T-helper 2 cell treated with Interferon-gamma antibody and Interleukin-4, amounts not matched to agents 5 μg/mL and 100 μg/mL, for 36 hours (primary cell): ENCODE results near the gene PHC2.

Experiments
- DNase-seq: peaks from one replicate; pipeline ENCODE4 v3.0.0; 2021; ENCODE audit warnings: low spot score
- H3K27ac Mint-ChIP-seq: one replicate; pipeline ENCODE4 v1.8.0; 2021; ENCODE audit warnings: mild to moderate bottlenecking, mixed read lengths
- H3K27me3 Mint-ChIP-seq: one replicate; pipeline ENCODE4 v1.8.0; 2021; ENCODE audit warnings: low read depth, mixed read lengths
- H3K36me3 Mint-ChIP-seq: one replicate; pipeline ENCODE4 v1.8.0; 2021; ENCODE audit warnings: low read depth, mixed read lengths
- H3K4me1 Mint-ChIP-seq: one replicate; pipeline ENCODE4 v1.8.0; 2021; ENCODE audit warnings: low read depth, mixed read lengths
- H3K4me3 Mint-ChIP-seq: one replicate; pipeline ENCODE4 v1.8.0; 2022; ENCODE audit warnings: mild to moderate bottlenecking, moderate library complexity, mixed read lengths
- H3K9me3 Mint-ChIP-seq: one replicate; pipeline ENCODE4 v1.8.0; 2021; ENCODE audit warnings: mixed read lengths

Gene PHC2

DNA sequence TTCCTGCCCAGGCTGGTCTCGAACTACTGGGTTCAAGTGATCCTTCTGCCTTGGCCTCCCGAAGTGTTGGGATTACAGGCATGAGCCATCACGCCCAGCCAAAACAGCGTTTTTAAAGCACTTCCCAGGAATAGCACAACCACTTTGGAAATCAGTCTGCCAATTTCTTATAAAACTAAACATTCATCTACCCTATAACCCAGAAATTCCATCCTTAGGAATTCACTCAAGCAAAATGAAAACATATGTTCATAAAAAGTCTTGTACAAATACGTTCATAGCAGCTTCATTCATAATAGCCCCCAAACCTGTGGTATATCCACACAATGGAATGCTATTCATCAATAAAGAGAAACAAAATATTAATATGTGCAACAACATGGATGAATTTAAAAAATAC is 36.1 kb downstream of the PHC2 start:
- Mint-ChIP-seq H3K36me3 (no peaks in the 10 kb centered on the region), H3K27ac (no peak overlapping the region), H3K4me1 (peaks cover 10% of the 10 kb centered on the region), H3K4me3 (no peak overlapping the region), H3K27me3 (peaks cover 38% of the 10 kb centered on the region), H3K9me3 (no peaks in the 10 kb centered on the region)
- DNase-seq, result no peak

DNA sequence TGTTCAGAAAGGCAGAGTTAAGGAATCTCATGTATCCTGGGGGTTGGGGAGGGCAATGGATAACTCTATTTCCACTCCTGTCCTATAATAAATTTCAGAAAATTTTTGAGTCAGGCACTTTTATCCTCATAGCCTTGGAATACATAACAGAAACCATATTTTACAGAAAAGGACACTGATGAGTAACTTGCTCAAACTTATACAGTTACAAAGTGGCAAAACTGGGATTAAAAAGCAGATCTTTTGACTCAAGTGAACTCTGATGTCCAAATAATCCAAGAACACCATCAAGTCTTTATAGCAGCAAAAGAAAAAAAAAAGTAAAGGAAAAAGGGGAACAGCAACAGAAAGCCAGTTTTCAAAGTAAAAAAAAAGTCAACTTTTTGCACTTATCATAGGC is 36.9 kb downstream of the PHC2 start:
- Mint-ChIP-seq H3K4me1 (peaks cover 10% of the 10 kb centered on the region), H3K36me3 (no peaks in the 10 kb centered on the region), H3K27ac (no peak overlapping the region), H3K9me3 (no peaks in the 10 kb centered on the region), H3K4me3 (no peak overlapping the region), H3K27me3 (peaks cover 32% of the 10 kb centered on the region)
- no peak for DNase-seq

DNA sequence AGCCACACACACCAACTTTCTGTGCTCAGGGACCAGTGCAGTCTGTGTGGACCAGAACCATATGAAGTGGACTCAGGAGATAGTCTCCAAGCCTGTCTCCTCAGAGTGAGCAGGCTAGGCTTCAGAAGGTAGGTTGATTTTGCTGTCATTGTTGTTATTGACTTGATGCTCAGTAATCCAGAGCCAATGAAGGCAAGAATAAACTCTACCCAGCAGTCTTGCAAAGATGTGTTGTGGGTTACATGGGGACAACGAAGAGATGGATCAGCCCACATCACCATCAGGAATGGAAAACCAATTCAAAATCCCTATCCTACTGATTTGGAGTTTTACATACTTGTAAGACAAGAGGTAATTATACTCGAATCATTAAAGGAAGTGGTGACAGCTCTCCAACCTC is 37.4 kb downstream of the PHC2 start:
- Mint-ChIP-seq H3K9me3 (no peaks in the 10 kb centered on the region), H3K4me3 (no peak overlapping the region), H3K27ac (no peak overlapping the region), H3K4me1 (peaks cover 10% of the 10 kb centered on the region), H3K36me3 (no peaks in the 10 kb centered on the region), H3K27me3 (peaks cover 28% of the 10 kb centered on the region)
- DNase-seq, result no peak

DNA sequence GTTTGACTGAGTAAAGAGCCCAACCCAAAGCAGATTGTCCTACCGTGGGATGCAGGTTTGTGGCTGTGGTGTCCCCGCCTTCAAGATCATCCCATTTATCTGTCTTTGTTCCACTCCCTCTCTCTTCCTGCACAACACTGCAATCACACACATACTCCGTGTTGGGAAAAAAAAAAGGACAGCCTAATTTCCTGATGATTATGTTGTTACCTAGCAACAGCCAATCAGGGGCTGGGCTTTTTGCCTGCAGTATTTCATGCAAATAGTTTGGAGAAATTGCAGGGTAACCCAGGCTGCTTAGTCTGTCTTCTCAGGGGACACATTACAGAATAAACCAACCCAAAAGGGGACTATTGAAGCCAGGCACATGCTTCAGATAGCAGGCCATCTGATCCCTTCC is 38.3 kb downstream of the PHC2 start:
- Mint-ChIP-seq H3K4me1 (peaks cover 7% of the 10 kb centered on the region), H3K9me3 (no peaks in the 10 kb centered on the region), H3K27me3 (peaks cover 25% of the 10 kb centered on the region), H3K36me3 (no peaks in the 10 kb centered on the region), H3K4me3 (no peak overlapping the region), H3K27ac (no peak overlapping the region)
- no peak for DNase-seq

DNA sequence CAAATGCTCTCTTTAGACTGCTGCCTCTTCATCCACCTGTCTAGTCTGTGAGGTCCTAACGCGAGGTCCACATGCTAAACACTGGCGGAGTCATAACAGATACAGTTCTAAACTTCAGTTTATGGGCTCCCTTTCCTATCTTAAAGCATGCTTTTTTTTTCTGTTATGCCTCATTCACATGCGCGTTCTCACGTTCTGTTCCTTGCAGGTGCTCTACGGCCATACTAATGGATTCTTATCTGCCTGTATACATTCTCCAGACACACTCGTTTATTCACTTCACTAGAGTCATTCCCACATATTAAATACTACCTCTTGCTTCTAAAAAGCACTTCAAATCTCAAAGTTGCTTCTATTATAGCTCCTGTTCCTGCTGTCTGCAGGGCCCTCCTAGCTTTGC is 38.7 kb downstream of the PHC2 start:
- no peak for DNase-seq
- peaks cover 7% of the 10 kb centered on the region for H3K4me1 Mint-ChIP-seq
- no peaks in the 10 kb centered on the region for H3K9me3 Mint-ChIP-seq
- H3K27me3 Mint-ChIP-seq, result peaks cover 25% of the 10 kb centered on the region
- H3K4me3 Mint-ChIP-seq, result no peak overlapping the region
- H3K27ac Mint-ChIP-seq, result no peak overlapping the region
- no peaks in the 10 kb centered on the region for H3K36me3 Mint-ChIP-seq

DNA sequence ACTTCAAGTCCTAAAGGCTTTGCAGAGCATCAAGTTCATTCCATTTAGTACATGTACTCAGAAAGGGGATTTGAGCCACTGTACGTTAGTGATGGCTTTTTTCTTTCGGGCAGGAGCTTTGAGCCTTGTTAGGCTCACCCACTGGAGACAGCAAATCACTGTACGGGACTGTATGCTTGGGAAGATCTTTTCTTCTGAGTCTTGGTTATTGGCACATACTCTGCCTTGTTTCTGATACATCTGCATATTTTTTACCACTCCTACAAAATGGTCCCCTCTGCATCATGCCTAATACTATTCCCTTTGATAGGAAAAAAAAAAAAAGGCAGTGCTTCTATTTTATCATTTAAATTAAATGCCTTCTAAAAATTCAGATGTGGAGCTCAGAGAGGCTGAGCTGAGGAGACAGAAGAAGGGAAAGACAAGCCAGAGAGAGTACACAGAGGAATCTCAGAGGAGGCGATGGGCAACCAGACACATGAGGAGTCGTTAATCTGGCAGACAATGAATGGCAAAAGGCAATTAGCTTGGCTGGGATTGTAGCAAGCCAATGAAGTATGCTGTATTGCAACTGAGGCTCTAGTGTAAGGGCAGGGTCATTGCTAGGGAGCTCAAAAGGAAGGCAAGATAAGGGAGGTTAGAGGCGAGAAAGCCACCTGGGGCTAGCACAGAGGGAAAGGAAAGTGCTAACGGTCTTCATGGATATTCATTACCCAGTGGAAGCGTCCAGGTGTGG is 39.4 kb downstream of the PHC2 start:
- no peaks in the 10 kb centered on the region for H3K9me3 Mint-ChIP-seq
- H3K36me3 Mint-ChIP-seq, result no peaks in the 10 kb centered on the region
- H3K27me3 Mint-ChIP-seq, result peaks cover 25% of the 10 kb centered on the region
- H3K27ac Mint-ChIP-seq, result no peak overlapping the region
- DNase-seq, result no peak
- H3K4me3 Mint-ChIP-seq, result no peak overlapping the region
- H3K4me1 Mint-ChIP-seq, result peaks cover 1% of the 10 kb centered on the region

DNA sequence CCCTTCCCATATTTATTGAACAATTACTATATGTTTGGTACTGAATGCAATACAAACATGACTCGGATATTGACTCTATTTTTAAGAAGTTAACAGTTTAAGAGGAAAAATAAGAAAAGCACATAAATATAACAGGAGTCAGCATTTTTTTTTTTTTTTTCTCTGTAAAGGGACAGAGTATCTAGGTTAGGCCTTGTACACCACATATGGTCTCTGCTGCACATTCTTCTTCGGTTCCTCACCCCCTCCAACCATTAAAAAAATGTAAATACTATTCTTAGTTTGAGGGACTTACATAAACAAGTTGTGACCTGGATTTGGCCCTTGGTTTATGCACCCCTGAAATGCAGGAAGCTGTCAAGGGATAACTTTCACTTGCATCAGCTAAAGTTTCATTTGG is 40.4 kb downstream of the PHC2 start:
- no peak overlapping the region for H3K4me3 Mint-ChIP-seq
- H3K4me1 Mint-ChIP-seq, result no peaks in the 10 kb centered on the region
- no peak for DNase-seq
- H3K27me3 Mint-ChIP-seq, result peaks cover 25% of the 10 kb centered on the region
- no peaks in the 10 kb centered on the region for H3K36me3 Mint-ChIP-seq
- no peaks in the 10 kb centered on the region for H3K9me3 Mint-ChIP-seq
- no peak overlapping the region for H3K27ac Mint-ChIP-seq

DNA sequence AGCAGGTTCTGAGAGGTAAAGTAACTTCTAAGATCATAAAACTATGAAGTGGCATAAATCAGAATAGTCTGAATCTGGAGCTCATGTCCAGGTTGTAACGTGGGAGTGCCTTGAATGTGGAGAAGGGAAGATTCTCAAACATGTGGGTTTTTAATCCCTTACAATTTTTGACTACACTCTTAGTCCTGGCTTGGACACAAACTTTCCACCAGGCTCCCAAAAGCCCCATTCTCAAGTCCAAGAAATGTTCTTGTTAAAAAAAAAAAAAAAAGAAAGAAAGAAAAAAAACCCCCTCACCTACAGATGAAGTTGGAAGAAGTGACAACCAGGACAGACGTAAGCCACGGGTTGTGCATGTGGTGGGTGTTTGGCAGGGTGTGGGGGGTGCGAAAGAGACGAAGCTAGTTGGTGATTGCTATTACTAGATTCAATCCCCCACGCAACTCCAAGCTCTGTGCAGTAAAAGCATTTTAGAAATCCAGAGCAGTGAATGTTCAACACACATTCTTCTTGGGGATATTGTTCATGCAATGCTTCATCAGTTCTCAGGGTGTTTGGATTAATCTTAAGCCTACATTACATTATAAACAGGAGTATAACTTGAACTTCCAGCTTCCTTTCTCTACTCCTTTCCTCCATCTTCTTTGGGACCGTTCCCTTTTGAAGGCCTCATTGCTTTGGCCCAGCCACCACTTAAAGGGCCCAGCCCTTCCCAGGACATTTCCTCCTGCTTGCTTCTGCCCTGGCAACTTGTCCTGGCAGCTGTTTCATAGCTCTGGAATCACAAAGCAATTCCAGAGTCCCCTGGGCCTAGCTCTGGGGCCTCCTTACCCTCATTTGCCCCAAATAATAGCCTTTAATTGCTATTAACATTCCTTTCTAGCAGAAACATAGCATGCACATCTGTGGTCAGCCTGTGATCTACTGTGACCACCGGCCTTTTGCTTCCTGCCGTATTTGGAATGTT is 41.8 kb downstream of the PHC2 start:
- Mint-ChIP-seq H3K4me1 (no peaks in the 10 kb centered on the region), H3K27ac (no peak overlapping the region), H3K4me3 (no peak overlapping the region), H3K9me3 (no peaks in the 10 kb centered on the region), H3K36me3 (no peaks in the 10 kb centered on the region), H3K27me3 (peaks cover 28% of the 10 kb centered on the region)
- no peak for DNase-seq

DNA sequence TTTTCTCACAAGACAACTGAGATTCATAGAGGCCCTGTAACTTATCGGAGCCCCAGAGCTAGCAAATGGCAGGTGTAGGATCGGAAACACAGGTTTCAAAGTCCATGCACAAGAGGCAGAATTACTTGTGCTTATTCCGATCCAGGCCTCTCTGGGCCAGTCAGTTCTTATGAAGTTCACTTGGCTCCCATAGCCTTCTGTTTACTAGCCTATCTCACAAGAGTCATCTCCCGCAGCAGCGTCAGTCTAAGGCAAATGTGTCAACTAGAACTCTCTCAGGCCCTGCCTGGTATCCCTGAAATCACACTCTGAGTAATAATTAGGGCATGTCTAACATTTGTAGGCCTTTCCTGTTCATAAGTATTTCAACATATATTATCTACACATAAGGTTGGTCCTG is 43.3 kb downstream of the PHC2 start:
- Mint-ChIP-seq H3K9me3 (no peaks in the 10 kb centered on the region), H3K4me1 (no peaks in the 10 kb centered on the region), H3K27ac (no peak overlapping the region), H3K27me3 (peaks cover 23% of the 10 kb centered on the region), H3K4me3 (no peak overlapping the region), H3K36me3 (no peaks in the 10 kb centered on the region)
- no peak for DNase-seq

DNA sequence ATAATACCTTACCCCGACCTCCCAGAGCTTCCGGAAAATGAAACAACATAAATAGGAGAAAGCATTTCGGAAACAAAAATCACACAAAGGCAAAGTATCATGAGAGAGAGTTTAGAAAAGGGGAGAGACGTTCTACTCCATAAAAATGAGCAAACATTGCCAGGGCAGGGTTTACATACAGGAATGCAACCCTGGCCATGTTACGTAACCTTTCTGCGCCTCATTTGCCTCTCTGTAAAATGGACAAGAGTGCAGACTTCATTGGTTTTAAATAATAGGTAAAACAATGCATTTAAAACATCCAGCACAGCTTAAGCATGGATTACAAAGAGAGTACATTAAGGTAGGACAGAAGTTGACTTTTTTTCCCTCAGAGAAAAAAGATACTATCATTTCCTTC is 45.6 kb downstream of the PHC2 start:
- H3K4me3 Mint-ChIP-seq, result no peak overlapping the region

DNA sequence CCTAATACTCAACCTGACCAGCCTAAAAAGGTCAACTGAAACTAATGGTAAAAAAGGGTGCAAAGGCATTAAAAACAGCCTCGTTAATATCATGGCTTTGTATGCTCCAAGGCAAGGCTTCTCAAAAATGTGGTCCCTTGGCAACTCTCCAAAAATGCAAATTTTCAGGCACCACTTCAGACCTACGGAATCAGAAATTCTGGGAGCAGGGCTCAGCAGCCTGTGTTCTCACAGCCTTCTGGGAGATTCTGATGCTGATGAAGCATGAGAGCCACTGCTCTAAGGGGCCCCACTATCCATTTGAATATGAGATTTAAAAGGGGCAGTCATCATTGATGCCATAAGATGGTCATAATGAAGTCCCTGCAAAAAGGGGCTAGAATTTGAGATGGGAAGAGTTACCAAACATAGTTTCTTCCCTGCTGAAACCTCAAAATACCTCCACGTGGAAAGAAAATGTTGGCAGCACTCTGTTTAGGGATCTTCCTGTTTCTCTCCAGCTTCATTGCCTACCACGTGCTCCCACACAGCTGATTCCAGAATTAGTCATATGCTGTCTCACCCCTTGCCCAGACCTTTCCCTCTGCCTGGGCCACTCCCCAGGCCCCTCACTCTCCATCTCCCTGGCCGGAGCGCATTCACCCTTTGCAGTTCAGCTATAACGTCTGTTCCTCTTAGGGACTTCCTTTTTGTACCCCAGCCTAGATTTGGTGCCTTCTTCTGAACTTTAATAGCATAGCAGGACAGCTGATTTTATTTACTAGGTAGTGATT is 46.7 kb downstream of the PHC2 start:
- peaks cover 37% of the 10 kb centered on the region for H3K27me3 Mint-ChIP-seq
- H3K9me3 Mint-ChIP-seq, result no peaks in the 10 kb centered on the region
- peaks cover 16% of the 10 kb centered on the region for H3K4me1 Mint-ChIP-seq
- DNase-seq, result no peak
- H3K27ac Mint-ChIP-seq, result no peak overlapping the region
- no peaks in the 10 kb centered on the region for H3K36me3 Mint-ChIP-seq
- no peak overlapping the region for H3K4me3 Mint-ChIP-seq

More for the DNA sequence above, 45.6 kb downstream of the PHC2 start:
- no peaks in the 10 kb centered on the region for H3K9me3 Mint-ChIP-seq
- no peaks in the 10 kb centered on the region for H3K36me3 Mint-ChIP-seq
- DNase-seq, result no peak
- H3K27ac Mint-ChIP-seq, result no peak overlapping the region
- peaks cover 10% of the 10 kb centered on the region for H3K4me1 Mint-ChIP-seq
- H3K27me3 Mint-ChIP-seq, result peaks cover 28% of the 10 kb centered on the region

DNA sequence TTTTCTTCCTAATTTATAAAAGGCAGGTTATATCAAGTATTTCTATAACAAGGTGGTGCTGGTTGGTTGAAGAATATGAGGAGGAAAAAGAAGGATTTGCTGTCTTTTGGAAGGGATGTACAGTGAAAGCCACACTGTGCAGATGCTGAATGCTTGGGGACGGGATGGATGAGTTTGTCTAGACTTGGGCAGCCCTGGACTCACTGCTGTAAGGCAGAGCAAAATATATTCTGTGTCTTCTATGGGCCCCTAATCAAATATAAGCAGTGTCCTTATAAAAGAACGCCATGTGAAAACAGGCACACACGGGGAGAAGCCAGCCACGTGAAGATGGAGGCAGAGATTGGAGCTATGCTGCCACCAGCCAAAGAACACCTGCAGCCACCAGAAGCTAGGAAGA is 47.4 kb downstream of the PHC2 start:
- H3K36me3 Mint-ChIP-seq, result no peaks in the 10 kb centered on the region
- no peak overlapping the region for H3K27ac Mint-ChIP-seq
- peaks cover 41% of the 10 kb centered on the region for H3K27me3 Mint-ChIP-seq
- DNase-seq, result no peak
- H3K4me1 Mint-ChIP-seq, result peaks cover 16% of the 10 kb centered on the region
- H3K9me3 Mint-ChIP-seq, result no peaks in the 10 kb centered on the region
- no peak overlapping the region for H3K4me3 Mint-ChIP-seq

DNA sequence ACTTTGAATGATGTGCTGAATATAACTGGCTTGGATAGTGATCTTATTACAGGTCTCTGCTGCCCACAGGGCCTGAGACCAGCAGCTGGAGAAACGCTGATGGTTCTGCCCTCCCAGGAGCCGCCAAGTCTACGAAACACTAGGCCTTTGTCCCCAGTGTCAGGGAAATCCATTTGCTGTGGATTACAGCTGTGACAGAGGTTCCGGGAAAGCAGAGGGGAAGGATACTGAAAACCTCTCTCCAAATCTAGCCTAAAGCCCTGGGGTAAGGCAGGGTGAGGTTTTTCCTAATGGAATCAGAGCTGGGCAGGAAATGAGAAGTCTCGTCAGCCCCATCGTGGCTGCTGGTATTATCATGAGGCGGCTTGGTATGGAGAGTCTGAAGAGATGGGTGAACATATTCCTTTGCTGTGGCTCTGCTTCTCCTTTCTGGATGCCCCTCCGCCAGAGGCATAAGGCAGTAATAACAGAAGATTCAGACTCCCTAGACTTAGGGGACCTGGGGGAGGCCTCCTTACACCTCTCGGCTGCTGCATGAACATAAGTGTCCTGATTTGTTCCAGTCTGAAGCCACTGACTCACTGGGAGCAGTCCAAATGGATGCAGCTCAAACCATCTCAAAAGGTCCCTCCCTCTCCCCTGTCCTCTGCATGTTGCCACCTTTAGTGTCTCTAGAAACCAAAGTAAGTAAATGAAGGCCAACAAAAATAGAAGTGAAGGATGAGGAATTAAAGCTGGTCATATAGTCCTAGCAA is 48.1 kb downstream of the PHC2 start:
- H3K9me3 Mint-ChIP-seq, result no peaks in the 10 kb centered on the region
- no peak overlapping the region for H3K27ac Mint-ChIP-seq
- H3K27me3 Mint-ChIP-seq, result peaks cover 46% of the 10 kb centered on the region
- H3K36me3 Mint-ChIP-seq, result no peaks in the 10 kb centered on the region
- DNase-seq, result no peak
- H3K4me1 Mint-ChIP-seq, result peaks cover 16% of the 10 kb centered on the region
- no peak overlapping the region for H3K4me3 Mint-ChIP-seq
